ENCODE measurements around the gene GJA4. TPM values are rescaled to one million over a fixed set of nuclear protein-coding genes. Genes with fewer than 3 reads are reported as not detected.

GJA4 gene
- total and polyA plus RNA-seq, 2 donors (not counting 1 experiment from before 2014, with no cell fraction given), result not detected

- H3K9ac ChIP-seq (ENCODE audit: low read length), result no peak overlapping the region
- H3K27ac Mint-ChIP-seq, result no peak overlapping the region
- peaks cover 8% of the 10 kb centered on the region for H4K20me1 ChIP-seq (ENCODE audit: control insufficient read depth, insufficient read depth, low read length, poor library complexity, severe bottlenecking)
- intact Hi-C loops (cut with micrococcal nuclease), result no loop called here
- H3K27me3 Mint-ChIP-seq, result no peaks in the 10 kb centered on the region
- ATAC-seq (ENCODE audit: low read depth) (no peak), DNase-seq (no peak)
- H3K4me3 Mint-ChIP-seq, result no peak overlapping the region
- POLR2A ChIA-PET, result no interaction called here
- peaks cover 3% of the 10 kb centered on the region for H3K79me2 ChIP-seq (ENCODE audit: control insufficient read depth, insufficient read depth, low read length)
- TF ChIP-seq EZH2 (IDR thresholded peaks at IDR 0.05; ENCODE audit: borderline replicate concordance, insufficient read depth, low read depth, low read length, poor library complexity, severe bottlenecking), result no peak
- no peak for TF ChIP-seq CTCF (IDR thresholded peaks at IDR 0.05)
- H3K27ac ChIP-seq (ENCODE audit: low read length in 2 of 2), result no peak overlapping the region
- H3K36me3 ChIP-seq (replicated peaks in 1 of 2; ENCODE audit: control extremely low read depth in 1 of 2, control insufficient read depth in 1 of 2, extremely low read depth in 1 of 2, insufficient read depth in 2 of 2, low read length in 1 of 2), result peaks cover 0 to 2% of the 10 kb centered on the region in 2 experiments
- H3K9me3 Mint-ChIP-seq (ENCODE audit: insufficient read depth), result no peaks in the 10 kb centered on the region
- no peaks in the 10 kb centered on the region for H3K27me3 ChIP-seq (replicated peaks in 1 of 4; ENCODE audit: control extremely low read depth in 1 of 4, control insufficient read depth in 3 of 4, insufficient read depth in 4 of 4, low read length in 3 of 4)
- H3K4me1 ChIP-seq (ENCODE audit: control insufficient read depth in 2 of 2, insufficient read depth in 2 of 2, low read length in 2 of 2), result no peaks in the 10 kb centered on the region
- H3K4me1 Mint-ChIP-seq, result no peaks in the 10 kb centered on the region
- H3K4me2 ChIP-seq (replicated peaks; ENCODE audit: low read depth, low read length, poor library complexity, severe bottlenecking), result no peak overlapping the region
- 87% methylated on average over 9 of the region's 14 CpGs for WGBS (ENCODE audit: insufficient coverage)
- no peaks in the 10 kb centered on the region for H3K9me3 ChIP-seq (ENCODE audit: control extremely low read depth in 1 of 3, control insufficient read depth in 2 of 3, insufficient read depth in 1 of 3, low read length in 2 of 3)
- CTCF ChIA-PET, result no interaction called here
- no peak overlapping the region for H2AFZ ChIP-seq (ENCODE audit: insufficient read depth, low read depth, low read length, poor library complexity, severe bottlenecking)
- no peak overlapping the region for H3K4me3 ChIP-seq (ENCODE audit: control extremely low read depth in 1 of 5, extremely low read depth in 1 of 5, insufficient read depth in 1 of 5, low read depth in 2 of 5, low read length in 4 of 5)
Observed at GRCh38 chr1:34839526-34840305, 46.9 kb downstream of the GJA4 start.

- no peak overlapping the region for H2AFZ ChIP-seq (ENCODE audit: insufficient read depth, low read depth, low read length, poor library complexity, severe bottlenecking)
- H4K20me1 ChIP-seq (ENCODE audit: control insufficient read depth, insufficient read depth, low read length, poor library complexity, severe bottlenecking), result peaks cover 8% of the 10 kb centered on the region
- ChIA-PET CTCF (no interaction called here), POLR2A (no interaction called here)
- peaks cover 9% of the 10 kb centered on the region for H3K79me2 ChIP-seq (ENCODE audit: control insufficient read depth, insufficient read depth, low read length)
- Mint-ChIP-seq H3K4me3 (no peak overlapping the region), H3K9me3 (ENCODE audit: insufficient read depth) (no peaks in the 10 kb centered on the region), H3K4me1 (no peaks in the 10 kb centered on the region), H3K27me3 (no peaks in the 10 kb centered on the region), H3K27ac (no peak overlapping the region)
- no peak for DNase-seq
- TF ChIP-seq EZH2 (IDR thresholded peaks at IDR 0.05; ENCODE audit: borderline replicate concordance, insufficient read depth, low read depth, low read length, poor library complexity, severe bottlenecking) (no peak), CTCF (IDR thresholded peaks at IDR 0.05) (no peak)
- H3K36me3 ChIP-seq (replicated peaks in 1 of 2; ENCODE audit: control extremely low read depth in 1 of 2, control insufficient read depth in 1 of 2, extremely low read depth in 1 of 2, insufficient read depth in 2 of 2, low read length in 1 of 2), result peaks cover 0 to 2% of the 10 kb centered on the region in 2 experiments
- WGBS (ENCODE audit: insufficient coverage), result 81% methylated on average over 2 of the region's 3 CpGs
- H3K9ac ChIP-seq (ENCODE audit: low read length), result no peak overlapping the region
- ATAC-seq (ENCODE audit: low read depth), result no peak
- no peaks in the 10 kb centered on the region for H3K27me3 ChIP-seq (replicated peaks in 1 of 4; ENCODE audit: control extremely low read depth in 1 of 4, control insufficient read depth in 3 of 4, insufficient read depth in 4 of 4, low read length in 3 of 4)
- intact Hi-C loops (cut with micrococcal nuclease), result no loop called here
- H3K9me3 ChIP-seq (ENCODE audit: control extremely low read depth in 1 of 3, control insufficient read depth in 2 of 3, insufficient read depth in 1 of 3, low read length in 2 of 3), result no peaks in the 10 kb centered on the region
- H3K4me3 ChIP-seq (ENCODE audit: control extremely low read depth in 1 of 5, extremely low read depth in 1 of 5, insufficient read depth in 1 of 5, low read depth in 2 of 5, low read length in 4 of 5), result no peak overlapping the region
- H3K4me2 ChIP-seq (replicated peaks; ENCODE audit: low read depth, low read length, poor library complexity, severe bottlenecking), result no peak overlapping the region
- H3K4me1 ChIP-seq (ENCODE audit: control insufficient read depth in 2 of 2, insufficient read depth in 2 of 2, low read length in 2 of 2), result no peaks in the 10 kb centered on the region
- no peak overlapping the region for H3K27ac ChIP-seq (ENCODE audit: low read length in 2 of 2)
Observed at GRCh38 chr1:34840426-34840825, 47.6 kb downstream of the GJA4 start.

Data from B cell (primary cell).